Amniotic epithelial cell (primary cell): Measurements from ENCODE around the gene SLC27A5.
A peak's percentile ranks its signal among the peaks of the same experiment; 100 is the strongest.
"Not testable (repeated sequence)": the region's sequence is repeated elsewhere in the genome, so short reads cannot be mapped to it uniquely, and the experiment has no call there.

Experiments used
- DNase-seq: peaks from one replicate; pipeline ENCODE4 v3.0.0-alpha.2; 2010; ENCODE audit warnings: low read depth

Gene SLC27A5

DNA sequence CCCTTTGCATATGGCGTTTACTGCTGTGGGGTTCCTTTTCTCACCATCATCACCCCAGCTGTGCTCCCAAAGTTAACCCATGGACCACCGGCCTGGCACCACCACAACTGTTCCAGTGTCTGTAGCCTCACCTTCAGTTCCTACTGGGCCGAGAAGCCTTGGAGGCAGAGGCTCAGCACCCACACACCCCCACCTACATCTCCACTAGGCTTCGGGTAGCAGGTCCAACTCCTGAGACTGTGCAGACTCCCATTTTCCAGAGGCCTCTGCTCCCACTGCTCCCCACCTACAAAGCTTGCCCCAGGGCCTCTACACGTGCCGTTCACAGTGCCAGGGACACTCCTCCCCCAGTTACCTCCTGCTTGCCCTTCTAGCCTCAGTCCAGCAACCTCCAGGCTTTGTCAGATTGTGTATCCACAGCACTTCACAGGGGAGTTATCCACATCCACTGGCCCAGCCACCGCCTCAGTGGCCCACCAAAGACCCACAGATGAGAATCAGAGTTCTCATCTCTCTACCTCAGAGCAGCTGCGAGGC, 14.1 kb downstream of the SLC27A5 start:
- DNase-seq = no peak

DNA sequence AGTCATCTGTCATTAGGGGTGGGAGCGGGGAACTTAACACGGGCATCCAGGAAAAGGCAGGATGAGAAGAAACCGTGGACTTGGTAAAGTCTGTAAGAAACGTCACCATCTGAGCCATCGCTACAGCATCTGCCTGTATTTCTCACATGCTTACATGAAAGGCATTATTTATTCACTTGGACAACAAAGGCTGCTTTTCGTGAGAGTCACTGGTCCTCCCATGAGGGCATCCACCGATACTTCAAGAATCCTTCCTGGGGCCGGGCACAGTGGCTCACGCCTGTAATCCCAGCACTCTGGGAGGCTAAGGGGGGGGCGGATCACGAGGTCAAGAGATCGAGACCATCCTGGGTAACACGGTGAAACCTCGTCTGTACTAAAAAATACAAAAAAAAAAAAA, 19.5 kb downstream of the SLC27A5 start:
- no peak for DNase-seq

DNA sequence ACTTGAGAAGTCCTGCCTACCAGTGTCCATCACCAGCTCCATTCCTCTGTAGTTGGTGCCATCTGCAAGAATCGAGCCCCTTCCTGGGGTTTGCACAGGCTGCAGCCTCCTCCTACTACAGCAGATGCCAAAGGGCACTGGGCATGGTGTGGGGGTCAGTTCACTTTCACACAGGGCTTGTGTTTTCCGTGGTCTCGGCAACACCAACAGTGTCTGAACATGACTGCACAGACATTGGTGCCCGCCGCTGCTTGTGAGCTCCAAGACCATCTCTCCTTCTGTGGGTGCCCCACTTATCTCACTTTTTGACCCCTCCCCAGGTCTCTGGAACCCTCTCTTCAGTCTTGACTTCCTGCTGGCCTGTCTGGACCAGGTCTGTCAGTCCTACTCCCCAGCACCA, 20.4 kb downstream of the SLC27A5 start:
- no peak for DNase-seq

DNA sequence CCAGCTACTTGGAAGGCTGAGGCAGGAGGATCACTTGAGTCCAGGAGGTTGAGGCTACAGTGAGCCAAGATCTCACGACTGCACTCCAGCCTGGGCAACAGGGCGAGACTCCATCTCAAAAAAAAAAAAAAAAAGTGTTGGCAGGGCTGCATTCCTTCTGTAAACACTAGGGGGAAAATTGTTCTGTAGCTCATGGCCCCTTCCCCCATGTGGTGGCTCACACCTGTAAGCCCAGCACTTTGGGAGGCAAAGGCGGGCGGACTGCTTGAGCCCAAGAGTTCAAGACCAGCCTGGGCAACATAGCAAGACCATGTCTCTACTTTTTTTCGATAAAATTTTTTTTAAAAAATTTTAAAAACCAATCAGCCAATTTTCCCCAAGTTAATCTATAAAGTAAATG, 27.4 kb downstream of the SLC27A5 start:
- DNase-seq = not testable (repeated sequence)

DNA sequence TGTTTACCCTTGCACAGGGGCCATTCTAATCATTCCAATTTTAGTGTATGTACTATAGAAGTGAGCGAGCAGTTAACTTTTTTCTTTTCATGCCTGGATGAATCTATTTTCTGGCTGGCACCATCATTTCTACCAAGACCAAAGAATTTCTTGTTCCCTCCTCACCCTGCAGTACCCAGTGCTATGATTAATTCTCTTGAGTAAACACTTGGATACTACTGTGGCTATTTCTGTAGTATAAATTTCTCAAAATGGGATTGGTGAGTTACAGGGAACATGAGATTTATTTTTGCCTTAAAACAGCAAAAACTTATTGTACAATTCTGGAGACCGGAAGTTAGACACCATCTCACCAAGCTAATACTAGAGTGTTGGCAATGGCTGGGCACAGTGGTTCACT, 28.0 kb downstream of the SLC27A5 start:
- DNase-seq = no peak

DNA sequence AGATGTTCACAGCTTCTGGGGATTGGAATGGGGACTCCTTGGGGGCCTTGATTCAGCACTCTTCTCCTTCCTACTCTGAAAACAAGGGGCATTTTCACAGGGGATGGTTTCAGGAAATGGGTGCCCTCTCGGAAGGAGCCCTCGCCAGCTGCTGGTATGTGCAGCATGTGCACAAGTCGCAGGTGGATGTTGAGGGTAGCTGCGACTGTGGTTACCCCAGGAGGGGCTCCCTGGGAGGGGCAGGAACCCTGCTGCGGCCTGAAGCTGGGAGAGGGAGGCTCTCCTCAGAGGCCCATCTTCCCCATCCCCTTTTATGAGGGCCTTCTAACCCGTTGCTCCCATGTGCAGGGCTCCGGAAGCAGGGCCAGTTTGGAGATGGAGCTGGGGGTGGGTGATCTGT, 29.4 kb downstream of the SLC27A5 start:
- DNase-seq = no peak

DNA sequence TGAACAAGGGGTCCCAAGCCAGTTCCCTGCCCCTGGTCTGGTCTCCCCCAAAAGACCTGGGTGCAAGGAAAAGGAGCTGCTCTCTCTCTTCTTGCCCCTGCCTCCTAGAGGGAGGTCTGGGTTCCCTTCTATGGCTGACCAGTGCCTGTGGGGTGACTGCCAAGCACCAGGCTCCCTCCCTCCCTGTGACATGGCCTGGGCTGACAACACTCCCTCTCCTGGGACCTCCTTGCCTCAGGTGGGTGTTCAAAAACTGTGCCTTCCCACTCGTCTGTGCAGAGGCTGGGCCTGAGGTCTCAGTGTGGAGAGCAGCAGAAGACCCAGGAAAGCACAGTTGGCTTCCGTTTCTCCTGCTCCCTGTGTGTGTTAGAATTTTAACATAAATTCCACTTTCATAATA, 31.0 kb downstream of the SLC27A5 start:
- DNase-seq = no peak

GRCh38 chr19:58480481-58480830, 31.3 kb downstream of the SLC27A5 start:
- DNase-seq = no peak

DNA sequence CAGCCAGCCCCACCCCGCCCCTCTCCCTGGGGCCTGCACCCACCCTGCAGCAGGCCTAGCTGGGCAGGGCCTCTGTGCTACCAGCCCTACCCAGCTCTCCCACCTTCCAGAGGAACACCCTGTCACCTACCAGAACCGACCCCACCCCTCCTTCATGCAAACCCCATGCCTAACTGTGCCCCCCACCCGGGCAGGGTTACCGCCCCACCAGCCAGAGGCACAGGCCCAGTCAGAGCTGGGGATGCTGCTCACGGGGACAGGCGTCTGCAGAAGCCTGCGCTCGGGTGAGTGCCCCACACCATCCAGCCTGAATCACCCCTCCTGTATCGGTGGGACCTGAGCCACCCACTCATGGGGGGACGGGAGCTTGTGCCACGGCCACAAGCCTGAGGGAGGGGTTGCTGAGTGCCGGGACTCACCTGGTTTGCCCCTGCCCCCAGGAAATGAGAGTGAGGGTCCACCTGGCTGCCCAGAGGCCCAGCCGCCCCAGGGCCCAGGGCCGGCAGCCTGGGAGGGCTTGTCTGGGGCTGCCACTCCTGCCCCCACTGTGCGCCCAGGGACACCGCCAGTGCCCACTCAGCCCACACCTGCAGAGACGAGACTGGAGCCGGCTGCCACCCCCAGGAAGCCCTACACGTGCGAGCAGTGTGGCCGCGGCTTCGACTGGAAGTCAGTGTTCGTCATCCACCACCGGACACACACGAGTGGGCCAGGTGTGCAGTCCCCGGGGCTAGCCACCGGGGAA, 31.9 kb downstream of the SLC27A5 start:
- no peak for DNase-seq

DNA sequence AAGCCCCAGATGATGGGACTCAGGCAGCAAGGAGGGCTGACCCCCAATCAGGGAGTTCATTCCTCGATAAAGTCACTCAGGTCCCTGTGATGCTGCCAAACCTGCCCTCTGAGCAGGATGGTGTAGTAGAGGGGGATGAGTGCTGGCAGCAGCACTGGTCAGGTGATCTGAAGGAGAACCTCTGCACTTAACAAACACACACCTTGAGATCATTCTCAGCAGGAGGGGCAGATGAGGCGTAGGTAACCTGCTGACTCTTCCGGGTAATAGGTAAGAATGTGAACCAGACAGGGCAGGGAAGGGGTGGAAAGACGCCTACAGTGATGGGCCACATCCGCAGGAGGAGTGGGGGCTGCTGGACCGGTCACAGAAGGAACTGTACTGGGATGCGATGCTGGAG, 32.5 kb downstream of the SLC27A5 start:
- no peak for DNase-seq

GRCh38 chr19:58477871-58478270, 33.9 kb downstream of the SLC27A5 start:
- no peak for DNase-seq

- DNase-seq = no peak
These were observed 34.7 kb downstream of the SLC27A5 start for GRCh38 chr19:58477130-58477529.

- DNase-seq = no peak
These were observed 35.2 kb downstream of the SLC27A5 start for GRCh38 chr19:58476498-58477015.

DNA sequence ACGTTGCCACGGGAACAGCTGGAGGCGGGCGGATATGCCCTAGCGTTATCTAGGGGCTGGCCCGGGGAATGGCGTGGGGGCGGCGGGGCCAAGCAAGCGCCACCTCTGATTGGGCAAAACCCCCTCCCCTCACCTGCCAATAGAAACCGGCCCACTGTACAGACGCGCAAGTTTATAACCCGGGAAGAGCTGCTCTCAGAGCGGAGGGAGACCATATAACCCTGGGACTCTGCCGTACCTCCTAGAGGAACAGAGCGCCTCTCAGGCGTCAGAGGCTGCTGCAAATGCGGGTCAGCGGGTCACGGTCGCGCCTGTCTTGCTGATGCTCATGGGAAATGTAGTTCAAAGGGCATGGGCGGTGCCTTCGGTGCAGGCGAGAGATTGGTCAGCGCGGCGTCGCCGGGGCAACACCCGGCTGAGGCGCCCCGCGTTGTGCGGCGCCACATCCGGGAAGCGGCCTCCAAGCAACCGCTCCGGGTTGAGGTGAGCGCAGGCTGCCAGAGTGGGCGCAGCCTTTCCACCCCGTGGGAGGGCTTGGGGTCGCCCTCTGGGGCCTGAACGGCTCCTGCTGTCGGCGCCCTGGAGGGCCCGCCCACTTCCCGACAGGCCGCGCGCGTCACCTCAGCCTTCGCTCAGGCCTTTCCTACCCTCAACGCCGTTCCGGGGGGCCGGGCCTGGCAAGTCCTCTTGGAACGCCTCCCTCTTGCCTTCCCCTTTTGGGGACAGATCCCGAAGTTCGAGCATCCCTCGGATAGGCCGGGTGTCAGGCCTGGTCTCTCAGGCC, 35.9 kb downstream of the SLC27A5 start, which contains the start of gene ZNF446:
Gene ZNF446 (plus strand): TSS at position 639 of the 784 bp plus-strand sequence. CDS start 867 bp downstream, outside the sequence.
- peak; percentile 97 for DNase-seq

GRCh38 chr19:58474997-58475713, 36.6 kb downstream of the SLC27A5 start:
- DNase-seq = no peak

DNA sequence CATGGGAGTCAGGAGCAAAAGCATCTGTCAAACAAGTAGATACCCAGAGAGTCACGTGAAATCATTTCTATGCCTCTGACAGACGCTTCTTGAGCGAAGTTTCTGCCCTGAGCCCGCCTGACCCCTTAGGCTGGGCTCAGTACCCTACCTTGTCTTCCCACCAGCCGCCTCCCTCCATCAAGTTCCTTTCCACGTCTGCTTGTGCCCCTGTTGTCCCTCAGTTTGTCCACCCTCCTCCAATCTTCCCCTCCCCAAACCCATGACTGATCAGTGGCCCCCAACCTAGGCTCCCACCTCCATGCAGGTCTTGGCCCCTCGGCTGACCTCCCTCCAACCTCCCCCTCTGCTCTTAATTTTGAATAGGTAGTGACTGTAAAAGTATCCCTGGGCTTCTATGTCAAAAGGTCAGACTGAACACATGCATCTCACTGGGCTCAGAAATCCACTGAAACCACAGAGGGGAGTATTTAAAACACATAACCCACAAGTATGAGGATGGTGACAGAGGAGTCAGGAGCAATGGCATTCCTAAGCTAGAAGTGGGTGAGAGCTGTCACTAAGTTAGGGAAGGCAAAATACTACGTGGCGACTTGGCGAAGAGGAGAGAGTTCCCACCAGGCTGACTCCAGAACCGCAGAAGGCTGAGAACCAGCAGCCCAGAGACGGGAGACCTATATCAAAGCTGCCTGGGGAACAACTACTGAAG, 37.3 kb downstream of the SLC27A5 start:
- peak; percentile 89 for DNase-seq

- no peak for DNase-seq
These were observed 38.0 kb downstream of the SLC27A5 start for GRCh38 chr19:58473775-58474174.

- DNase-seq = no peak
These were observed 40.1 kb downstream of the SLC27A5 start for GRCh38 chr19:58471736-58472135.

DNA sequence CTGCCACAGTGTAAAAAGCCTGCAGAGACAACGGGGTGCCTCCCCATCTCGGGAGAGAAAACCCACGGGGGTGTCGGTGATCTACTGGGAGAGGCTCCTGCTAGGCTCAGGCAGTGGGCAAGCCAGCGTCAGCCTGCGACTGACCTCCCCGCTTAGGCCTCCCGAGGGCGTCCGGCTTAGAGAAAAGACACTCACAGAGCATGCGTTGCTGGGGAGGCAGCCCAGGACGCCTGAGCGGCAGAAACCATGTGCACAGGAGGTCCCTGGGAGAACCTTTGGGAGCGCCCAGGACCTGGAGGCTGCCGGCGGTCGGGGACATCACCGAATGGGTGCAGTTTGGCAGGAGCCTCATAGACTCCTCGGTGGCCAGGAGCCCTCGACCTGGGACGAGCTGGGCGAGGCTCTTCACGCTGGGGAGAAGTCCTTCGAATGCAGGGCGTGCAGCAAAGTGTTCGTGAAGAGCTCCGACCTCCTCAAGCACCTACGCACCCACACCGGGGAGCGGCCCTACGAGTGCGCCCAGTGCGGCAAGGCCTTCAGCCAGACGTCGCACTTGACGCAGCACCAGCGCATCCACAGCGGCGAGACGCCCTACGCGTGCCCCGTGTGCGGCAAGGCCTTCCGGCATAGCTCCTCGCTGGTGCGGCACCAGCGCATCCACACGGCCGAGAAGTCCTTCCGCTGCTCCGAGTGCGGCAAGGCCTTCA, 40.8 kb downstream of the SLC27A5 start:
- DNase-seq = not testable (repeated sequence)

GRCh38 chr19:58469241-58470013, 42.4 kb downstream of the SLC27A5 start:
- no peak for DNase-seq
